ENCODE measurements around the gene RIC8A. TPM values are rescaled to one million over a fixed set of nuclear protein-coding genes. Genes with fewer than 3 reads are reported as not detected.

RIC8A gene
- total and polyA plus RNA-seq, 2 of the 13 experiments (the other 11 are each of a cell fraction or from before 2014, with no cell fraction given) = 62.1 to 63.8 TPM

DNA sequence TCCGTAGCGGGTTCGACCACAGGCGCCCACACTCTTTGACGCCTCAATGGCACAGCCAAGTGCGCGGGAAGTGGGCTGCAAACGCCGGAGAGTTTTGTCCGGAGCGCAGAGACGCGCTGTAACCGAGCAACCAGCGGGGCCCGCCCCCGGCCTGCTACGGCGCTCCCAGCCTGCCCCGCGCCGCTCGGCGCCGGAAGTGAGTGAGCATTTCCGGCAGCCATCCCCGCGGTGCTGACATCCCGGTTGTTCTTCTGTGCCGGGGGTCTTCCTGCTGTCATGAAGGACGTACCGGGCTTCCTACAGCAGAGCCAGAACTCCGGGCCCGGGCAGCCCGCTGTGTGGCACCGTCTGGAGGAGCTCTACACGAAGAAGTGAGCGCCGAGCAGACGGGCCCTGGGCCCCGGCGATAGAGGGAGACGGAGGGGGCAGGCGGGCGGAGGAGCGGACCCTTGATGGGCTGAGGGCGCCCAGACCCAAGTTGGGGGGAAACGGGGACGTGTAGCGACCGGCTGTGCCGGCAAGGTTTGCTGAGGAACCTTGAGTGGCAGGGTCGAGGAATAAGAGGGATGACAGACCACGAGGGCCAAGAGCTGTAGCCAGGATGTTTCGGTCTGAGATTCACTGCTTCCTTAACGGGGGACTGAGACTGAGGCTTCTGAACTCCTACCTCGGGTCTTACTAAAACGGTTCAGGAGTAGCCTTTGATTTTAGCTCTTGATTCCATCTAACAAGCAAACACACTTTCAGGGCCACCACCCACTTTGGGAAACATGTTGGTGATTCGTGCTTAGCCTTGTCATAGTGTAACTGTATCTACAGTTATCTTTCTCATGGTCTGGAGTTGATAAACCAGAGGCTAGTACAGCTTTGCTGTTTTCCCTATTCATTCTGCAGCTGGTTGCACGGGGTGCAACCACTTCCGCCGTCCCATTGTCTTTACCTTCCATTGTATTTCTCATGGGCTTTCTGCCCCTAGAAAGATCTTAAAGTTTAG is 29.6 kb downstream of the RIC8A start, which contains the start of gene PSMD13 (continued):
- TF ChIP-seq ZBED4 (CRISPR knock-in tag; IDR thresholded peaks at IDR 0.05; ENCODE audit: borderline replicate concordance) (no peak), ZNF329 (CRISPR knock-in tag; IDR thresholded peaks at IDR 0.05; ENCODE audit: low read depth) (no peak), PHF20 (CRISPR knock-in tag; IDR thresholded peaks at IDR 0.05) (peak; percentile 91), ELF3 (CRISPR knock-in tag; IDR thresholded peaks at IDR 0.05) (no peak; the same call in 1 of the 2 replicates), ZMYM3 (CRISPR knock-in tag; IDR thresholded peaks at IDR 0.05) (no peak), STAG1 (CRISPR knock-in tag; IDR thresholded peaks at IDR 0.05) (no peak), KAT2B (IDR thresholded peaks at IDR 0.05; ENCODE audit: borderline replicate concordance, low read depth, low read length) (no peak), AHR (CRISPR knock-in tag; IDR thresholded peaks at IDR 0.05) (no peak), HOXA7 (CRISPR knock-in tag; IDR thresholded peaks at IDR 0.05) (no peak; the same call in 1 of the 2 replicates), HNRNPLL (IDR thresholded peaks at IDR 0.05; ENCODE audit: low read depth, low read length, poor library complexity, severe bottlenecking) (peak; percentile 95), BRCA1 (CRISPR knock-in tag; IDR thresholded peaks at IDR 0.05) (0 out of 2 replicates have a peak, but pooled peaks have one; percentile 37), FOXP4 (CRISPR knock-in tag; IDR thresholded peaks at IDR 0.05) (0 out of 2 replicates have a peak, but pooled peaks have one; percentile 25), FOSL1 (CRISPR knock-in tag; IDR thresholded peaks at IDR 0.05; ENCODE audit: borderline replicate concordance) (no peak), ZNF225 (CRISPR knock-in tag; IDR thresholded peaks at IDR 0.05) (no peak), ZFP37 (CRISPR knock-in tag; IDR thresholded peaks at IDR 0.05; ENCODE audit: borderline replicate concordance) (peak; percentile 82; the same call in 1 of the 2 replicates), ZNF850 (CRISPR knock-in tag; conservative IDR thresholded peaks at IDR 0.05) (no peak), JUN (CRISPR knock-in tag; IDR thresholded peaks at IDR 0.05) (no peak; the same call in 1 of the 2 replicates), MYNN (CRISPR knock-in tag; IDR thresholded peaks at IDR 0.05; ENCODE audit: low read depth) (no peak), KLF9 (CRISPR knock-in tag; IDR thresholded peaks at IDR 0.05; ENCODE audit: low read depth) (peak; percentile 71; the same call in 1 of the 2 replicates)
- TF ChIP-seq, protein P1, sequence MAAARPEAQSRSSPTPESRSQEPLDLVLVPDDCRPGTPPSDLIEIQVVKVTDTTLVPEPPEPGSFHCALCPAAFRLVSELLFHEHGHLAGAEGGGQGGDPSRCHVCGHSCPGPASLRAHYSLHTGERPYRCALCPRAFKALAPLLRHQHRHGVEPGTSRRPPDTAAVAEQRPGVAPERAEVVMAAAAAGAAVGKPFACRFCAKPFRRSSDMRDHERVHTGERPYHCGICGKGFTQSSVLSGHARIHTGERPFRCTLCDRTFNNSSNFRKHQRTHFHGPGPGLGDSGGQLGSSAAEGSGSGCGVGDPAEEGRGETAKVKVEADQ (CRISPR knock-in tag; IDR thresholded peaks at IDR 0.05; ENCODE audit: borderline replicate concordance) = no peak
- TF ChIP-seq, protein P2, sequence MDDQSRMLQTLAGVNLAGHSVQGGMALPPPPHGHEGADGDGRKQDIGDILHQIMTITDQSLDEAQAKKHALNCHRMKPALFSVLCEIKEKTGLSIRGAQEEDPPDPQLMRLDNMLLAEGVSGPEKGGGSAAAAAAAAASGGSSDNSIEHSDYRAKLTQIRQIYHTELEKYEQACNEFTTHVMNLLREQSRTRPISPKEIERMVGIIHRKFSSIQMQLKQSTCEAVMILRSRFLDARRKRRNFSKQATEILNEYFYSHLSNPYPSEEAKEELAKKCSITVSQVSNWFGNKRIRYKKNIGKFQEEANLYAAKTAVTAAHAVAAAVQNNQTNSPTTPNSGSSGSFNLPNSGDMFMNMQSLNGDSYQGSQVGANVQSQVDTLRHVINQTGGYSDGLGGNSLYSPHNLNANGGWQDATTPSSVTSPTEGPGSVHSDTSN (CRISPR knock-in tag; IDR thresholded peaks at IDR 0.05; ENCODE audit: borderline replicate concordance) = no peak
